ENCODE results near the gene C1QTNF4. TPM values are rescaled to one million over a fixed set of nuclear protein-coding genes. Genes with fewer than 3 reads are reported as not detected.

Gene C1QTNF4
- total and polyA plus RNA-seq, 2 of the 13 experiments (the other 11 are each of a cell fraction or from before 2014, with no cell fraction given), result not detected

DNA sequence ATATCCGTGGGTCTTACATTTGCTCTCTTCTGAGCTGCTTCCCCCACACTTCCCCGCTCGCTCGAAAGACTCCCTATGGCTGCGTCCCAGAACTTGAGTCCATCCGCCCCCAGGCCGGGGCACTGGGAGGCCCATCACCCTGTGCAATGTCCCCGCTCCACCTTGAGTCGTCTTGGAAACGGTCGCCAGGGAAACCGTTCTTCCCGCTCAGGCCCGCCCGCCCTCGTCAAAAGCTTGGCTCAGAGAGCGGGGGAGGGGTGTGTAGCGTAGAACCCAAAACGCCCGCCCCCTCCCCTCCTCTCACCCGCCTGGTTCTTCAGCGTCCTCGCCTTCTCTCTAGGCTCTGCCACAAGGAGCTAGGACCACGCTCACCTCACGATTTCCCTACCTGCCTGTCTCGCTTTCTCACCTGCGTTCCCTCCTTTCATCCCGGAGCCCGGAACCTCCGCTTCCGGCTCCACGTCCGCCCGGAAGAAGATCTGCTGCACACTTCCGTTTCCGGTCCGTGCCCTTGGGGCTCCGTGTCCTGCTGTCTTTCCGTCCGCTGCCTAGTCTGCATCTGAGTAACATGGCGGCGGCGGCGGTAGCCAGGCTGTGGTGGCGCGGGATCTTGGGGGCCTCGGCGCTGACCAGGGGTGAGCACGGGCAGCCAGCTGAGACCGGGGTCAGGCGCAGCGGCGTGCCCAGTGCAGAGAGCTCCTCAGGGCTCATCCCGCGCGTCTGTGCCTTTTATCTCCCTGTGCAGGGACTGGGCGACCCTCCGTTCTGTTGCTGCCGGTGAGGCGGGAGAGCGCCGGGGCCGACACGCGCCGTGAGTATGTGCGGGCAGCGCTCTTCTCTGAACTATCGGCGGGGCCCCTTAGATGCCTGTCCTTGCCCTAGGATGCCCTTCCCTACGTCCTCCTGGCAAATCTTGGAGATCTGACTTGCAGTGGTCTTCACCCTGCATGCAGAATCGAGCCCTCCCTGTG lies 15.4 kb downstream of the C1QTNF4 start, which contains the start of the genes KBTBD4 and NDUFS3 (continued):
- TF ChIP-seq, protein P1, sequence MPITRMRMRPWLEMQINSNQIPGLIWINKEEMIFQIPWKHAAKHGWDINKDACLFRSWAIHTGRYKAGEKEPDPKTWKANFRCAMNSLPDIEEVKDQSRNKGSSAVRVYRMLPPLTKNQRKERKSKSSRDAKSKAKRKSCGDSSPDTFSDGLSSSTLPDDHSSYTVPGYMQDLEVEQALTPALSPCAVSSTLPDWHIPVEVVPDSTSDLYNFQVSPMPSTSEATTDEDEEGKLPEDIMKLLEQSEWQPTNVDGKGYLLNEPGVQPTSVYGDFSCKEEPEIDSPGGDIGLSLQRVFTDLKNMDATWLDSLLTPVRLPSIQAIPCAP (CRISPR knock-in tag; IDR thresholded peaks at IDR 0.05; ENCODE audit: low read depth), result no peak
- TF ChIP-seq ZFX (CRISPR knock-in tag; IDR thresholded peaks at IDR 0.05; ENCODE audit: low read depth), result peak; percentile 95
- TF ChIP-seq, protein P2, sequence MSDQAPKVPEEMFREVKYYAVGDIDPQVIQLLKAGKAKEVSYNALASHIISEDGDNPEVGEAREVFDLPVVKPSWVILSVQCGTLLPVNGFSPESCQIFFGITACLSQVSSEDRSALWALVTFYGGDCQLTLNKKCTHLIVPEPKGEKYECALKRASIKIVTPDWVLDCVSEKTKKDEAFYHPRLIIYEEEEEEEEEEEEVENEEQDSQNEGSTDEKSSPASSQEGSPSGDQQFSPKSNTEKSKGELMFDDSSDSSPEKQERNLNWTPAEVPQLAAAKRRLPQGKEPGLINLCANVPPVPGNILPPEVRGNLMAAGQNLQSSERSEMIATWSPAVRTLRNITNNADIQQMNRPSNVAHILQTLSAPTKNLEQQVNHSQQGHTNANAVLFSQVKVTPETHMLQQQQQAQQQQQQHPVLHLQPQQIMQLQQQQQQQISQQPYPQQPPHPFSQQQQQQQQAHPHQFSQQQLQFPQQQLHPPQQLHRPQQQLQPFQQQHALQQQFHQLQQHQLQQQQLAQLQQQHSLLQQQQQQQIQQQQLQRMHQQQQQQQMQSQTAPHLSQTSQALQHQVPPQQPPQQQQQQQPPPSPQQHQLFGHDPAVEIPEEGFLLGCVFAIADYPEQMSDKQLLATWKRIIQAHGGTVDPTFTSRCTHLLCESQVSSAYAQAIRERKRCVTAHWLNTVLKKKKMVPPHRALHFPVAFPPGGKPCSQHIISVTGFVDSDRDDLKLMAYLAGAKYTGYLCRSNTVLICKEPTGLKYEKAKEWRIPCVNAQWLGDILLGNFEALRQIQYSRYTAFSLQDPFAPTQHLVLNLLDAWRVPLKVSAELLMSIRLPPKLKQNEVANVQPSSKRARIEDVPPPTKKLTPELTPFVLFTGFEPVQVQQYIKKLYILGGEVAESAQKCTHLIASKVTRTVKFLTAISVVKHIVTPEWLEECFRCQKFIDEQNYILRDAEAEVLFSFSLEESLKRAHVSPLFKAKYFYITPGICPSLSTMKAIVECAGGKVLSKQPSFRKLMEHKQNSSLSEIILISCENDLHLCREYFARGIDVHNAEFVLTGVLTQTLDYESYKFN (CRISPR knock-in tag; conservative IDR thresholded peaks at IDR 0.05), result peak; percentile 66
- TF ChIP-seq, protein P3, sequence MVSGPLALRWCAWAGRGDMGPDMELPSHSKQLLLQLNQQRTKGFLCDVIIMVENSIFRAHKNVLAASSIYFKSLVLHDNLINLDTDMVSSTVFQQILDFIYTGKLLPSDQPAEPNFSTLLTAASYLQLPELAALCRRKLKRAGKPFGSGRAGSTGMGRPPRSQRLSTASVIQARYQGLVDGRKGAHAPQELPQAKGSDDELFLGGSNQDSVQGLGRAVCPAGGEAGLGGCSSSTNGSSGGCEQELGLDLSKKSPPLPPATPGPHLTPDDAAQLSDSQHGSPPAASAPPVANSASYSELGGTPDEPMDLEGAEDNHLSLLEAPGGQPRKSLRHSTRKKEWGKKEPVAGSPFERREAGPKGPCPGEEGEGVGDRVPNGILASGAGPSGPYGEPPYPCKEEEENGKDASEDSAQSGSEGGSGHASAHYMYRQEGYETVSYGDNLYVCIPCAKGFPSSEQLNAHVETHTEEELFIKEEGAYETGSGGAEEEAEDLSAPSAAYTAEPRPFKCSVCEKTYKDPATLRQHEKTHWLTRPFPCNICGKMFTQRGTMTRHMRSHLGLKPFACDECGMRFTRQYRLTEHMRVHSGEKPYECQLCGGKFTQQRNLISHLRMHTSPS (CRISPR knock-in tag; IDR thresholded peaks at IDR 0.05; ENCODE audit: low read depth), result peak; percentile 67
- TF ChIP-seq MTF2 (CRISPR knock-in tag; IDR thresholded peaks at IDR 0.05; ENCODE audit: borderline replicate concordance), result peak; percentile 88
- TF ChIP-seq, protein P4, sequence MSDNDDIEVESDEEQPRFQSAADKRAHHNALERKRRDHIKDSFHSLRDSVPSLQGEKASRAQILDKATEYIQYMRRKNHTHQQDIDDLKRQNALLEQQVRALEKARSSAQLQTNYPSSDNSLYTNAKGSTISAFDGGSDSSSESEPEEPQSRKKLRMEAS (IDR thresholded peaks at IDR 0.05), result peak; percentile 96
- TF ChIP-seq SP1 (IDR thresholded peaks at IDR 0.05), result no peak
- TF ChIP-seq SP1 (CRISPR knock-in tag; IDR thresholded peaks at IDR 0.05), result peak; percentile 94
- 0 out of 2 replicates have a peak, but pooled peaks have one; percentile 8 for TF ChIP-seq ZNF446 (CRISPR knock-in tag; IDR thresholded peaks at IDR 0.05)
- TF ChIP-seq ZNF24 (IDR thresholded peaks at IDR 0.05), result peak; percentile 69; the same call in 1 of the 2 replicates
- TF ChIP-seq, protein P5, sequence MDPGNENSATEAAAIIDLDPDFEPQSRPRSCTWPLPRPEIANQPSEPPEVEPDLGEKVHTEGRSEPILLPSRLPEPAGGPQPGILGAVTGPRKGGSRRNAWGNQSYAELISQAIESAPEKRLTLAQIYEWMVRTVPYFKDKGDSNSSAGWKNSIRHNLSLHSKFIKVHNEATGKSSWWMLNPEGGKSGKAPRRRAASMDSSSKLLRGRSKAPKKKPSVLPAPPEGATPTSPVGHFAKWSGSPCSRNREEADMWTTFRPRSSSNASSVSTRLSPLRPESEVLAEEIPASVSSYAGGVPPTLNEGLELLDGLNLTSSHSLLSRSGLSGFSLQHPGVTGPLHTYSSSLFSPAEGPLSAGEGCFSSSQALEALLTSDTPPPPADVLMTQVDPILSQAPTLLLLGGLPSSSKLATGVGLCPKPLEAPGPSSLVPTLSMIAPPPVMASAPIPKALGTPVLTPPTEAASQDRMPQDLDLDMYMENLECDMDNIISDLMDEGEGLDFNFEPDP (CRISPR knock-in tag; conservative IDR thresholded peaks at IDR 0.05), result peak; percentile 79; the same call in 1 of the 2 replicates
- TF ChIP-seq, protein P6, sequence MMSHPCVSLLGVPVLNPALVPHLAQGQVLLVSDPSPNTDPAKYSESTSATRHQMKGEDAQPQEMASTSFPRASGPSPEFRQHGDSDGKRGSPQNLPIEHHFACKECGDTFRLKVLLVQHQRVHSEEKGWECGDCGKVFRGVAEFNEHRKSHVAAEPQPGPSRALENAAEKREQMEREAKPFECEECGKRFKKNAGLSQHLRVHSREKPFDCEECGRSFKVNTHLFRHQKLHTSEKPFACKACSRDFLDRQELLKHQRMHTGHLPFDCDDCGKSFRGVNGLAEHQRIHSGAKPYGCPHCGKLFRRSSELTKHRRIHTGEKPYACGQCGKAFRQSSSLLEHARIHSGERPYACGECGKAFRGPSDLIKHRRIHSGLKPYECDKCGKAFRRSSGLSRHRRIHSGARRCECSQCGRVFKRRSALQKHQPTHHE (CRISPR knock-in tag; IDR thresholded peaks at IDR 0.05; ENCODE audit: borderline replicate concordance), result peak; percentile 84
- no peak for TF ChIP-seq MTF1 (CRISPR knock-in tag; IDR thresholded peaks at IDR 0.05)
- TF ChIP-seq NFE2L2 (IDR thresholded peaks at IDR 0.05; ENCODE audit: low read length), result no peak
- peak; percentile 91 for TF ChIP-seq ZNF34 (CRISPR knock-in tag; IDR thresholded peaks at IDR 0.05; ENCODE audit: borderline replicate concordance)
- TF ChIP-seq ZKSCAN8 (CRISPR knock-in tag; IDR thresholded peaks at IDR 0.05; ENCODE audit: borderline replicate concordance), result peak; percentile 82
- TF ChIP-seq RFX3 (CRISPR knock-in tag; IDR thresholded peaks at IDR 0.05), result peak; percentile 88
- no peak for TF ChIP-seq ATF7 (IDR thresholded peaks at IDR 0.05)
- TF ChIP-seq ATF7 (CRISPR knock-in tag; IDR thresholded peaks at IDR 0.05), result no peak
- no peak for TF ChIP-seq CHD4 (IDR thresholded peaks at IDR 0.05; ENCODE audit: borderline replicate concordance, low read length)
